ENCODE results near the gene MTOR. TPM values are rescaled to one million over a fixed set of nuclear protein-coding genes. Genes with fewer than 3 reads are reported as not detected.
A peak's percentile ranks its signal among the peaks of the same experiment; 100 is the strongest.
"Not testable (repeated sequence)": the region's sequence is repeated elsewhere in the genome, so short reads cannot be mapped to it uniquely, and the experiment has no call there.

MTOR gene
- total RNA-seq: 67.2 and 68.6 TPM in 2 replicates
- long read RNA-seq, full-length matches to known transcripts: 4 of 31 reads
- long read RNA-seq, partial matches to known transcripts: 22 of 31 reads
- long read RNA-seq, other reads (novel, unspliced or antisense): 5 of 31 reads

DNA sequence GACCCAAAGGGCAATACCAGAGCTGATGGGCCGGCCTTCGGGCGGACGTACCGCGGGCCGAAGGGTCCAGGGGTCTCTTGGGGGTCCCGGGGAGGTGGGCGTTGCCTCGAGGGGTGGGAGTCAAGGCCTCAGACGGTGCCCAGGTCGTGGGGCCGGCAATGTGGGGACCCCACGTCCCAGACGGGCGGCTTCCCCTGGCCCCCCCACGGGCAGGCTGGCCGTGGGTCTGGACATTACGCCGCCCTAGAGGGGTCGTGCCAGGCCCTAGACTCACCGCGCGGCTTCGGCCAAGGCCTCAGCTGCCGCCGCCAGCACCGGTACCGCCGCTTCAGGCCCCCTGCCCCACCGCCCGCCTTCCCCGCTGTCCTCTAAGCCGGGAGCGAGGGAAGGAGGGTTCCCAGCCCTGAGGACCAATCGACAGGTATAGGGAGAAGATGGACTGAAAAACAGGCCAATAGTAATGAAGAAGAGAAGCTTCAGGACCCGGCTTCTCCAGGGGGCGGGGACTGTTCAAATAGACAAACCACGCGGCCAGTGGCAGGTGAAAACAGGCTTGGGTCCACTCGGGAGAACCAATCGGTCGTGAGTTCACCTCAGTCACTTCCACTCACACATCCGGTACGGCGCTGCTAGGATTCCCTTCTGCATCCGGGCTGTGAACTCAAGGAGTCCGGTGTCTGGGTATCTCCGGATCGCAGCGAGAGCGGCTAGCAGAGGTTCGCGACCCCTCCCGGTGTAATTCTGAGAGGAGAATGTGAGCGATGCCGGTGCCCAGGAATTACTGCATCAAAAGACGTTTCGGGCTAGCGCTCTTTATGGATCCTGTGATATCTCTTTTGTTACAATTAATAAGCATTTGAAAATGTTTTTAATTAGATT lies at the start of gene MTOR:
TSS of gene MTOR (minus strand) at position 381 of the 879 bp plus-strand sequence. CDS start 3,142 bp downstream, outside the sequence.
- Mint-ChIP-seq H3K27ac (ENCODE audit: unreplicated experiment) (peak within 1 kb of the TSS; percentile 95), H3K9me3 (no peaks in the 10 kb centered on the region), H3K4me3 (peak within 1 kb of the TSS; percentile 98), H3K27me3 (ENCODE audit: low read depth) (peaks cover 7% of the 10 kb centered on the region), H3K4me1 (peaks cover 15% of the 10 kb centered on the region), H3K36me3 (ENCODE audit: low read depth) (no peaks in the 10 kb centered on the region)
- TF ChIP-seq, protein P1, sequence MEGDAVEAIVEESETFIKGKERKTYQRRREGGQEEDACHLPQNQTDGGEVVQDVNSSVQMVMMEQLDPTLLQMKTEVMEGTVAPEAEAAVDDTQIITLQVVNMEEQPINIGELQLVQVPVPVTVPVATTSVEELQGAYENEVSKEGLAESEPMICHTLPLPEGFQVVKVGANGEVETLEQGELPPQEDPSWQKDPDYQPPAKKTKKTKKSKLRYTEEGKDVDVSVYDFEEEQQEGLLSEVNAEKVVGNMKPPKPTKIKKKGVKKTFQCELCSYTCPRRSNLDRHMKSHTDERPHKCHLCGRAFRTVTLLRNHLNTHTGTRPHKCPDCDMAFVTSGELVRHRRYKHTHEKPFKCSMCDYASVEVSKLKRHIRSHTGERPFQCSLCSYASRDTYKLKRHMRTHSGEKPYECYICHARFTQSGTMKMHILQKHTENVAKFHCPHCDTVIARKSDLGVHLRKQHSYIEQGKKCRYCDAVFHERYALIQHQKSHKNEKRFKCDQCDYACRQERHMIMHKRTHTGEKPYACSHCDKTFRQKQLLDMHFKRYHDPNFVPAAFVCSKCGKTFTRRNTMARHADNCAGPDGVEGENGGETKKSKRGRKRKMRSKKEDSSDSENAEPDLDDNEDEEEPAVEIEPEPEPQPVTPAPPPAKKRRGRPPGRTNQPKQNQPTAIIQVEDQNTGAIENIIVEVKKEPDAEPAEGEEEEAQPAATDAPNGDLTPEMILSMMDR (conservative IDR thresholded peaks at IDR 0.05): no peak
- peak; percentile 95 for DNase-seq (ENCODE audit: low read depth, low spot score)

DNA sequence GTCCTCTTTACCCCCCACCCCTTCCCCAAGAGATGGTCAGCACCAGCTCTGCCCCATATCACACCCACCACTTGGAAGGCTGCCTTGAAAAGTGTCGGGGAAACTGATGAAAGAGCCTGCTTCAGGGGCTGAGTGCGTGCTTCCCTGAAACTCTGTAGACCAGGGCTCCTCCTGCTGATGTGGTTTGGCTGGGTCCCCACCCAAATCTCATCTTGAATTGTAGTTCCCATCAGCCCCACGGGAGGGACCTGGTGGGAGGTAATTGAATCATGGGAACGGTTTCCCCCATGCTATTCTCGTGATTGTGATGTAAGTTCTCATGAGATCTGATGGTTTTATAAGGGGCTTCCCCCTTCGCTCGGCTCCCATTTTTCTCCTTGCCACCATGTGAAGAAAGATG lies 47.0 kb upstream of the MTOR start:
- Mint-ChIP-seq H3K4me3 (no peak overlapping the region), H3K36me3 (ENCODE audit: low read depth) (no peaks in the 10 kb centered on the region), H3K27me3 (ENCODE audit: low read depth) (no peaks in the 10 kb centered on the region), H3K9me3 (peaks cover 2% of the 10 kb centered on the region), H3K27ac (ENCODE audit: unreplicated experiment) (no peak overlapping the region), H3K4me1 (peaks cover 14% of the 10 kb centered on the region)
- TF ChIP-seq, protein P1 (conservative IDR thresholded peaks at IDR 0.05): no peak
- DNase-seq (ENCODE audit: low read depth, low spot score): no peak

DNA sequence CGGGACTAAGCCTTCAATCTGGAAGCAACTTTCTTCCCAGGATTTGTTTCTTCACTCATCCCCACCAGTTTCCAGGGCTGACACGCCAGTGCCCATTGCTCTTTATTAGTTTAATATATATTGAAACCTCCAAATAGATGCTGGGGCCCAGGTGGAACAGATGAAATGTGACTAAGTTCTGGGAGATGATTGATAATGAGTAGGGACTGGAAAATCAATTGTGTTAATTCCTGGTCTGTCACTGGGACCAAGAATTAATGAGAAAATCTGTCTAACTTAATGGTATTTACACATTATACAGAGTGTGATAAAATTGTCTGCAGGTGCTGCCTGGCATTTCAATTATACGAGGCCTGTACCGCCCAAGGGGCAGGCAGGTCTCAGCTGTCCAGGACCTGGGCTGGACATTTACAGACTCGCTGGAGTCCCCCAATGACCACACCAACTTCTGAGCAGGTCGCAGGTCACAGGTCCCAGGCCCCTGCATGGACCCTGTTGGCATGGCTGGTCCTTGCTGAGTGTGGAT lies 46.4 kb upstream of the MTOR start:
- TF ChIP-seq, protein P1 (conservative IDR thresholded peaks at IDR 0.05): no peak
- peaks cover 14% of the 10 kb centered on the region for H3K4me1 Mint-ChIP-seq

DNA sequence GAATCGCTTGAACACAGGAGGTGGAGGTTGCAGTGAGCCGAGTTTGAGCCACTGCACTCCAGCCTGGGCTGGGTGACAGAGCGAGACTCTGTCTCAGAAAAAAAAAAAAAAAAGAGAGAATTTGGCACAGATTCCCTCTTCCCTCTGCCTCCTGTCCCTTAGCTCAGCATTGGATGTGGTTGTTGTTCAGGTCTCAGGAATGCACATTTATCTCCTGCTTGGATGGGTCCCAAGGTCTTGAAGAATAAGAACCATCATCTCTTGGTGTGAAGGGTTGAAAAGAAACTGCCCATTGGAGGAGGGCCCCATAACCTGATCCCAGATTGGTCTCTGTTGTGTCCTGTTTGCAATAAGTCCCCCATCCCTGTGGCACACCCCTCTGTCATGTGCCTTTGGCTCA lies 45.5 kb upstream of the MTOR start:
- H3K4me3 Mint-ChIP-seq: no peak overlapping the region
- H3K9me3 Mint-ChIP-seq: peaks cover 2% of the 10 kb centered on the region
- no peak for DNase-seq (ENCODE audit: low read depth, low spot score)
- TF ChIP-seq, protein P1 (conservative IDR thresholded peaks at IDR 0.05): no peak
- no peaks in the 10 kb centered on the region for H3K36me3 Mint-ChIP-seq (ENCODE audit: low read depth)
- H3K4me1 Mint-ChIP-seq: peaks cover 14% of the 10 kb centered on the region
- H3K27ac Mint-ChIP-seq (ENCODE audit: unreplicated experiment): no peak overlapping the region
- no peaks in the 10 kb centered on the region for H3K27me3 Mint-ChIP-seq (ENCODE audit: low read depth)

More for the DNA sequence above, 46.4 kb upstream of the MTOR start:
- Mint-ChIP-seq H3K27ac (ENCODE audit: unreplicated experiment) (no peak overlapping the region), H3K9me3 (peaks cover 2% of the 10 kb centered on the region), H3K4me3 (no peak overlapping the region), H3K27me3 (ENCODE audit: low read depth) (no peaks in the 10 kb centered on the region), H3K36me3 (ENCODE audit: low read depth) (no peaks in the 10 kb centered on the region)
- DNase-seq (ENCODE audit: low read depth, low spot score): no peak

DNA sequence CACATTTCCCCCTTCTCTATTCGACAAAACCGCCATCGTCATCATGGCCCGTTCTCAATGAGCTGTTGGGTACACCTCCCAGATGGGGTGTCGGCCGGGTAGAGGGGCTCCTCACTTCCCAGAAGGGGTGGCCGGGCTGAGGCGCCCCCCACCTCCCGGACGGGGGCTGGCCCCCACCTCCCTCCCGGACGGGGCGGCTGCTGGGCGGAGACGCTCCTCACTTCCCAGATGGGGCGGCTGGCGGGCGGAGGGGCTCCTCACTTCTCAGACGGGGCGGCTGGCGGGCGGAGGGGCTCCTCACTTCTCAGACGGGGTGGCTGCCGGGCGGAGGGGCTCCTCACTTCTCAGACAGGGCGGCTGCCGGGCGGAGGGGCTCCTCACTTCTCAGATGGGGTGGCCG lies 43.2 kb upstream of the MTOR start:
- H3K36me3 Mint-ChIP-seq (ENCODE audit: low read depth); H3K27ac Mint-ChIP-seq (ENCODE audit: unreplicated experiment); H3K9me3 Mint-ChIP-seq; DNase-seq (ENCODE audit: low read depth, low spot score); H3K27me3 Mint-ChIP-seq (ENCODE audit: low read depth); H3K4me3 Mint-ChIP-seq: not testable (repeated sequence)
- peaks cover 15% of the 10 kb centered on the region for H3K4me1 Mint-ChIP-seq

DNA sequence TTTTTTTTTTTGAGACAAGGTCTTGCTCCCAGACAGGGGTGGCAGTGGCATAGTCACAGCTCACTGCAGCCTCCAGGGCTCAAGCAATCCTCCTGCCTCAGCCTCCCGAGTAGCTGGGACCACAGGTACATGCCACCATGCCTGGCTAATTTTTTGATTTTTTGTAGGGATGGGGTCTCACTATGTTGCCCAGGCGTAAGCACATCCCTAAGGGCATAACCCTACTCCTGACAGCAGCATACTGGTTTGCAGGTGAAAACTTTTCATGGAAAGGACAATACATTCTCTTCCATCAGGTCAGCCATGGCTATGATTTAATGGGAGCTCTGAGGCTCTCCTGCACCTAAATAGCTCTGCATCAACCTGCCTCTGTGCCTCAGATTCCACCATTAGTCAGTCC lies 40.0 kb upstream of the MTOR start:
- Mint-ChIP-seq H3K27ac (ENCODE audit: unreplicated experiment) (no peak overlapping the region), H3K36me3 (ENCODE audit: low read depth) (no peaks in the 10 kb centered on the region), H3K4me1 (peaks cover 25% of the 10 kb centered on the region), H3K4me3 (no peak overlapping the region), H3K27me3 (ENCODE audit: low read depth) (no peaks in the 10 kb centered on the region), H3K9me3 (peaks cover 2% of the 10 kb centered on the region)
- DNase-seq (ENCODE audit: low read depth, low spot score): no peak
- TF ChIP-seq, protein P1 (conservative IDR thresholded peaks at IDR 0.05): no peak
